Aorta (tissue), 5 donors: Measurements from ENCODE around the gene CREM. TPM values are rescaled to one million over a fixed set of nuclear protein-coding genes. Genes with fewer than 3 reads are reported as not detected.

Experiments
- ATAC-seq: fragments of 200-7000 bp; cut with Tn5 transposase; one replicate; pipeline ENCODE4 v1.9.1; 2022; ENCODE audit warnings: moderate library complexity; ENCODE audit not compliant: low FRiP score
- DNase-seq, 2 donors: peaks; one replicate each; pipeline ENCODE4 v3.0.0-alpha.2; 2020
- H3K27ac ChIP-seq, 2 donors: one replicate each; pipeline ENCODE4 v1.5.1; 2013; ENCODE audit warnings: low read length in 2 of 2, mild to moderate bottlenecking in 2 of 2, moderate library complexity in 2 of 2, control low read depth in 1 of 2, inconsistent platforms in 1 of 2, low read depth in 1 of 2
- H3K27me3 ChIP-seq, 2 donors: one replicate each; pipeline ENCODE4 v1.6.1; 2013; ENCODE audit warnings: control low read depth in 1 of 2, low read length in 1 of 2, mild to moderate bottlenecking in 1 of 2, moderate library complexity in 1 of 2; ENCODE audit not compliant: insufficient read depth in 2 of 2, control insufficient read depth in 1 of 2
- H3K36me3 ChIP-seq, 2 donors: one replicate each; pipeline ENCODE4 v1.6.1; 2013; ENCODE audit warnings: control low read depth in 1 of 2, low read length in 1 of 2, mild to moderate bottlenecking in 1 of 2; ENCODE audit not compliant: insufficient read depth in 2 of 2, control insufficient read depth in 1 of 2
- H3K4me1 ChIP-seq, 2 donors: one replicate each; pipeline ENCODE4 v1.6.1; 2013; ENCODE audit warnings: low read length in 2 of 2, control low read depth in 1 of 2, mild to moderate bottlenecking in 1 of 2, moderate library complexity in 1 of 2; ENCODE audit not compliant: insufficient read depth in 2 of 2, control insufficient read depth in 1 of 2
- H3K4me3 ChIP-seq, 2 donors: one replicate each; pipeline ENCODE4 v1.5.1; 2013; ENCODE audit warnings: low read length in 2 of 2, control low read depth in 1 of 2, mild to moderate bottlenecking in 1 of 2
- H3K9me3 ChIP-seq: one replicate; pipeline ENCODE4 v1.6.1; 2013; ENCODE audit warnings: mild to moderate bottlenecking, low read length; ENCODE audit not compliant: control insufficient read depth
- WGBS, 2 donors: extraction: QIAGEN DNeasy Blood & Tissue Kit; methylation state at CpG; one replicate each; pipeline ENCODE4 v1.1.7; 2013; 5-methylcytosine and 5-hydroxymethylcytosine counted together
- intact Hi-C, 2 donors: fragments of 100-400 bp; cut with DNase I; formaldehyde crosslinking; loops; one replicate each; pipeline versions ENCODE4 v1.14.2 to v1.15.0; 2022
- polyA plus RNA-seq, 2 donors: library from polyadenylated mRNA; stranded (reverse); fragments of 200-250 nt; gene quantifications; one replicate each; pipeline ENCODE4 v1.2.3, GENCODE V29; 2013
- total RNA-seq, 2 donors: library from RNA; stranded (reverse); fragmentation: NEBNext Ultra II Directional; extraction: Animal tissue kit (Norgen Biotek cat#: 25700); gene quantifications; one replicate each; pipeline ENCODE4 v1.2.1, GENCODE V29; 2021
- donor health status: healthy with polysubstance abuse.
- donor health status: Bipolar disorder and iron deficiency.
- donor health status: DM: no; HTN: no; CAD: no.
- donor health status: DM: no; HTN: no; CAD: no.
- donor health status: DM: yes; HTN: yes; CAD: no.

Gene CREM
- total and polyA plus RNA-seq, 4 donors, result 38.9 to 71.5 (median 47.2) TPM

DNA sequence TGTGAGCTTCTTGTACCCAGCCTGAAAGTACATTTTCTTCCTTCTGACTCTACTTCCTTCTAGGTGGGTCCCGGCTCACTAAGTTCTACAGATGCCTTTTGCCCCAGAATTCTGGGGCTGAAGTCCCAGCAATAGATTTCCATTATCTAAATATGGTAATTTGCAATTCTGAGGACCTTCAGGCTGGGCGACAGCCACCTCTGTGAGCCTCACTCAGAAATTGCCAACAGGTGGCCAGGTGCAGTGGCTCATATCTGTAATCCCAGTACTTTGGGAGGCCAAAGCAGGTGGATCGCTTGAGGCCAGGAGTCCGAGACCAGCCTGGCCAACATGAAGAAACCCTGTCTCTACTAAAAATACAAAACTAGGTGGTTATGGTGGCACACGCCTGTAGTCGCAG lies 23.7 kb downstream of the CREM start:
- Histone ChIP-seq H3K27me3 (no peaks in the 10 kb centered on the region), H3K4me1 (no peaks in the 10 kb centered on the region), H3K4me3 (no peak overlapping the region), H3K27ac (no peak overlapping the region), H3K9me3 (no peaks in the 10 kb centered on the region), H3K36me3 (no peaks in the 10 kb centered on the region)
- no peak for DNase-seq
- intact Hi-C loops, result no loop called here
- 95 to 98% methylated on average over 6 of the region's 6 CpGs for WGBS, 2 donors
- ATAC-seq, result no peak

DNA sequence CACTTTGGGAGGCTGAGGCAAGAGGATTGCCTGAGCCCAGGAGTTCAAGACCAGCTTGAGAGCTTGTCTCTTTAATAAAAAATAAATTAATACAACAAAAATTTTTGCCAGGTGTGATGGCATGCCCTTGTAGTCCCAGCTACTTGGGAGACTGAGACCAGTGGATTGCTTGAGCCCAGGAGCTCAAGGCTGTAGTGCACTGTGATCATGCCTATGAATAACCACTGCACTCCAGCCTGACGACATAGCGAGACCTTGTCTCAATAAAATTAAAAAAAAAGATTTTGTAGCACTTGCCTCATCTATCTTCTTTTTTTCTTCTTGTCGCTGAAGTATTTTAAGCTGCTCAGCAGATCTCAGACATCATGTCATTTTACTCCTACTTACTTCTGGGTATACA lies 26.3 kb downstream of the CREM start:
- H3K36me3 ChIP-seq, result no peaks in the 10 kb centered on the region
- no peaks in the 10 kb centered on the region for H3K27me3 ChIP-seq
- H3K4me3 ChIP-seq, result no peak overlapping the region
- no peak overlapping the region for H3K27ac ChIP-seq
- ATAC-seq, result no peak
- H3K9me3 ChIP-seq, result no peaks in the 10 kb centered on the region
- intact Hi-C loops, result no loop called here
- 73 to 76% methylated on average over 3 of the region's 3 CpGs for WGBS, 2 donors
- no peak for DNase-seq
- no peaks in the 10 kb centered on the region for H3K4me1 ChIP-seq

DNA sequence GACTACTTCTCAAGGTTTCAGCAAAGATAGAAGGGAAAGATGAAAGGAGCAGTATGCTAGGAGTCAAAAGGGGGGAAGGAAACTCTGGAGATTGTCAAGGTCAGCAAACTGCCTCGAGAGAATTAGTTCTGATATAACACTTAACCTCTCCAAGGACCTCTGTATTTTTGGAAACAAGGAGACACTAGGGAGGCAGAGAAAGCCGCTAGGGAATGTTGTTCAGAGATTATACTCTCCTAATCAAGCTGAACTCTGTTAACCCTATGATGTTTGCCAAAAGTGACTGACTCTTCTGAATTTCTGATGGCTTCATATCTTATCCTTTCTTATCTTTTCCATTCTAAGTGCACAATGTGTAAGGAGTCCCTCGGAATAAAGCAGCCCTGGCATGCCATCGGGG lies 27.1 kb downstream of the CREM start:
- intact Hi-C loops, result no loop called here
- H3K36me3 ChIP-seq, result no peaks in the 10 kb centered on the region
- H3K4me1 ChIP-seq, result no peaks in the 10 kb centered on the region
- no peak overlapping the region for H3K4me3 ChIP-seq
- H3K9me3 ChIP-seq, result no peaks in the 10 kb centered on the region
- H3K27me3 ChIP-seq, result no peaks in the 10 kb centered on the region
- no peak for DNase-seq
- ATAC-seq, result no peak
- no peak overlapping the region for H3K27ac ChIP-seq
- WGBS, 2 donors, result 13 to 23% methylated on average over 4 of the region's 4 CpGs

DNA sequence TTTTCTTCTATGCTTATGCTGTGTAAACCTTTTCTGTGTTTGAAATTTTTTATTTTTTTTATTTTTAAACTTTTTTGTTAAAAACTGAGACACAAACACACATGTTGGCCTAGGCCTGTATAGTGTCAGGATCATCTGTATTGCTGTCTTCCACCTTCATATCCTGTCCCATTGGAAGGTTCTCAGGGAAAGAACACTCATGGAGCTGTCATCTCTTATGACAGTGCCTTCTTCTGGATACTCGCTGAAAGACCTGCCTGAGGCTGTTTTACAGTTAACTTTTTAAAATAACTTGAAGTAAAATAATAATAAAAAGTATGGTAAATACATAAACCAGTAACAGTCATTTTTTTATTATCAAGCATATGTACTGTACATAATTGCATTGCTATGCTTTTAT lies 34.1 kb downstream of the CREM start:
- Histone ChIP-seq H3K27ac (no peak overlapping the region), H3K27me3 (no peaks in the 10 kb centered on the region), H3K4me1 (no peaks in the 10 kb centered on the region), H3K4me3 (no peak overlapping the region), H3K36me3 (no peaks in the 10 kb centered on the region), H3K9me3 (no peaks in the 10 kb centered on the region)
- 95 to 98% methylated on average over 1 of the region's 1 CpG for WGBS, 2 donors
- intact Hi-C loops, result no loop called here
- ATAC-seq, result no peak
- no peak for DNase-seq

DNA sequence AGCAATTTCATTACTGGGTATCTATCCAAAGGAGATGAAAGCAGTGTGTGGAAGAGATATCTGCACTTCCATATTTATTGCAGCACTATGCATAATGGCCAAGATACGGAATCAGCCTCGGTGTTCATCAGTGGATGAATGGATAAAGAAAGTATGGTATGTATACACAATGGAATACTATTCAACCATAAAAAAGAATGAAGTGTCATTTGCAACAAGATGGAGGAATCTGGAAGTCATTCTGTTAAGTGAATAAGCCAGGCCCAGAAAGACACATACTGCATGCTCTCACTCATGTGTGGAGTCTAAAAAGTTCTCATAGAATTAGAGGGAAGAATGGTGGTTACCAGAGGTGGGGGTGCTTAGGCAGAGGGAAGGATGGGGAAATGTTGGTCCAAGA lies 35.3 kb downstream of the CREM start:
- Histone ChIP-seq H3K27ac (no peak overlapping the region), H3K4me1 (no peaks in the 10 kb centered on the region), H3K9me3 (no peaks in the 10 kb centered on the region), H3K27me3 (no peaks in the 10 kb centered on the region), H3K36me3 (no peaks in the 10 kb centered on the region), H3K4me3 (no peak overlapping the region)
- intact Hi-C loops, result no loop called here
- ATAC-seq (no peak), DNase-seq (no peak)
- 97 to 99% methylated on average over 2 of the region's 2 CpGs for whole genome bisulfite sequencing, 2 donors

DNA sequence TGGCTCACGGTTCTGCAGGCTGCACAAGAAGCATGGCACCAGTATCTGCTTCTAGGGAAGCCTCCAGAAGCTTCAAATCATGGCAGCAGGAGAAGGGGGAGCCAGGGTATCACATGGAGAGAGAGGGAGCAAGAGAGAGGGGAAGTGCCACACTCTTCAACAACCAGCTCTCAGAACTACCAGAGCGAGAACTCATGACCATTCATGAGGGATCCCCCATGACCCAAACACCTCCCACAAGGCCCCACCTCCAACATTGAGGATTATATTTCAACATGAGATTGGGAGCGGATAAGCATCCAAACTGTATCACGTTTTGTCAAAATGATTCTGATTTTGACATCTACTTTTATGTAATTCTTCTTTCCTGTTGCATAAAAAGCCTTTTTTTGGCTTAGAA lies 38.5 kb downstream of the CREM start:
- no peak for DNase-seq
- no peaks in the 10 kb centered on the region for H3K4me1 ChIP-seq
- H3K27ac ChIP-seq, result no peak overlapping the region
- H3K27me3 ChIP-seq, result no peaks in the 10 kb centered on the region
- intact Hi-C loops, result no loop called here
- H3K36me3 ChIP-seq, result no peaks in the 10 kb centered on the region
- no peak for ATAC-seq
- no peaks in the 10 kb centered on the region for H3K9me3 ChIP-seq
- WGBS, 2 donors, result 80 to 81% methylated on average over 4 of the region's 4 CpGs
- no peak overlapping the region for H3K4me3 ChIP-seq

DNA sequence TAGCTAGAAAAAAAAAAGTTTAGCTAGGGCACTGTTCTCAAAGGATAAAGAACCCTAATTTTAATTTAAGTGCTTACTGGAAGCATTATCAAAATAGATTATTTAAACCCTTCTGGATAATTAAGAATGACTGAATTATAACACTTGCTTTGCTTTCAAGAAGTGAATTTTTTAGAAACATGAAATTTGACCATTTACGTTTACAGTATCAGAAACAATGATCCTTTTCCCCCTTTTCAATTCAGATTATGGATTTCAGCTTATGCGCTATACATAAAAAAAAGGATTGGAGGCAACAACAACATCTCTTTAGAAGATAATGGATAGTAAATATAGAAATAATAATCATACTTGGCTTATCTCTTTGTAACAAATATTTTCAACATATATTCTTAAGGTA lies 39.2 kb downstream of the CREM start:
- Histone ChIP-seq H3K36me3 (no peaks in the 10 kb centered on the region), H3K4me1 (no peaks in the 10 kb centered on the region), H3K27ac (no peak overlapping the region), H3K27me3 (no peaks in the 10 kb centered on the region), H3K4me3 (no peak overlapping the region), H3K9me3 (no peaks in the 10 kb centered on the region)
- WGBS, 2 donors, result 95 to 96% methylated on average over 2 of the region's 2 CpGs
- ATAC-seq, result no peak
- intact Hi-C loops, result no loop called here
- no peak for DNase-seq

DNA sequence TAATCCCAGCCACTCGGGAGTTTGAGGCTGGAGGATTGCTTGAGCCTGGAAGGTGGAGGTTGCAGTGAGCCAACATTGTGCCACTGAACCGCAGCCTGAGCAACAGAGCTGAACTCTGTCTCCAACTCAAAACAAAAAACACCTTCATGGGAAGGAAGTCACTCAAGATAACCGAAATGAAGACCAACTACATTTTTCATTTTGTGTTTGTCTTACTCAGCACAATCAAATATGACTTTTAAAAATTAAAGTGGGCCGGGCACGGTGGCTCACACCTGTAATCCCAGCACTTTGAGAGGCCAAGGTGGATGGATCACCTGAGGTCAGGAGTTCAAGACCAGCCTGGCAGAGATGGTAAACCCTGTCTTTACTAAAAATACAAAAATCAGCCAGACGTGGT lies 40.0 kb downstream of the CREM start:
- no peak for ATAC-seq
- H3K9me3 ChIP-seq, result no peaks in the 10 kb centered on the region
- intact Hi-C loops, result no loop called here
- H3K4me1 ChIP-seq, result no peaks in the 10 kb centered on the region
- 93% methylated on average over 6 of the region's 6 CpGs for WGBS, 2 donors
- no peak for DNase-seq
- H3K27ac ChIP-seq, result no peak overlapping the region
- no peak overlapping the region for H3K4me3 ChIP-seq
- no peaks in the 10 kb centered on the region for H3K27me3 ChIP-seq
- no peaks in the 10 kb centered on the region for H3K36me3 ChIP-seq

DNA sequence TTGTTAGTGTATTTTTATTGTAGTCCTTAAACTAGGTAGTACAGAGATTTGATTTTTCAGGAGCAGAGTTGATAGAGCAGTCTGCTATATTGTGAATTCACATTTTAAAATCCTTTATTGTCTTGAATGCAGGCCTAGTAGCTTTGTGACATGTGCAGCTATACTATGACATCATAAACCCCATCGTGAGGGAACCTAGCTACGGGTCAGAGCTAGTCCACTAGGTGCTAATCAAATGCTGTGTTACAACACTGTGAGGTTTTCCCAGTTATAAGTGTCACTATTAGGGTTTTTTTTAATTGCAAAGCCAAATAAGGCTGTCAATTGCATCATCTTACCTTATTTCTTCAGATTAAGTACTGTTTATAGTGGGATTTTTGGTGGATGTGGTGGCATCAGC lies 40.7 kb downstream of the CREM start:
- intact Hi-C loops, result no loop called here
- H3K27me3 ChIP-seq, result no peaks in the 10 kb centered on the region
- H3K4me1 ChIP-seq, result peaks cover 0 to 2% of the 10 kb centered on the region in 2 donors
- H3K36me3 ChIP-seq, result no peaks in the 10 kb centered on the region
- no peak overlapping the region for H3K4me3 ChIP-seq
- WGBS, 2 donors, result 93 to 96% methylated on average over 2 of the region's 2 CpGs
- no peak for ATAC-seq
- no peak for DNase-seq
- no peak overlapping the region for H3K27ac ChIP-seq
- H3K9me3 ChIP-seq, result no peaks in the 10 kb centered on the region
